ENCODE measurements around the gene TSPAN17. TPM values are rescaled to one million over a fixed set of nuclear protein-coding genes. Genes with fewer than 3 reads are reported as not detected.
"Not testable (repeated sequence)": the region's sequence is repeated elsewhere in the genome, so short reads cannot be mapped to it uniquely, and the experiment has no call there.

The TSPAN17 gene
- total RNA-seq, 2 experiments from 2014 or later = 31.5 to 39.2 TPM

DNA sequence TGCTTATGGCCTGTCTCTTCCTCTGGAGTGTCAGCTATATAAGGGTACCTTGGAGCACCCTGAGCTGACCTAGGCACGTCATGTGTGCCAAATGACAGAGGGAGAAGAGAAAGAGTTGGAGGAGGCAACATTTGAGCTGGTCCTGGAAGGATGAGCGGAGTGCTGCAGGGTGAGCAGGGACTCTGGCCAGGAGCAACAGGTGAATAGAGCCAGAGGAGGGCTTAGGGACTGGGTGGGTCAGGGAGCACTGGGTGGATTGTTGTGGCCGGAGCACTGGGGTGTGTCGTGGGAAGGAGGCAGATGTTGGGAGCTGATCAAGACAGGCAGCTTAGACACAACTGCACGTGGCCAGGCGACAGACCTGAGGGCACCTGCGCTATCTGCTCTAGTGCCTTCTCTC lies 43.6 kb downstream of the TSPAN17 start:
- no peak for ATAC-seq
- Mint-ChIP-seq H3K4me1 (no peaks in the 10 kb centered on the region), H3K36me3 (no peaks in the 10 kb centered on the region), H3K4me3 (no peak overlapping the region), H3K27me3 (peaks cover 40% of the 10 kb centered on the region), H3K27ac (no peak overlapping the region), H3K9me3 (ENCODE audit: low read depth) (no peaks in the 10 kb centered on the region)
- CTCF ChIA-PET = no interaction called here
- no peak for DNase-seq

GRCh38 chr5:176691524-176691923 lies 44.2 kb downstream of the TSPAN17 start:
- H3K27me3 Mint-ChIP-seq = peaks cover 44% of the 10 kb centered on the region
- H3K36me3 Mint-ChIP-seq = no peaks in the 10 kb centered on the region
- H3K4me3 Mint-ChIP-seq = no peak overlapping the region
- DNase-seq (no peak), ATAC-seq (no peak)
- no peak overlapping the region for H3K27ac Mint-ChIP-seq
- CTCF ChIA-PET = no interaction called here
- H3K9me3 Mint-ChIP-seq (ENCODE audit: low read depth) = no peaks in the 10 kb centered on the region
- H3K4me1 Mint-ChIP-seq = no peaks in the 10 kb centered on the region

- CTCF ChIA-PET = no interaction called here
- H3K27ac Mint-ChIP-seq = no peak overlapping the region
- DNase-seq = no peak
- no peaks in the 10 kb centered on the region for H3K4me1 Mint-ChIP-seq
- no peaks in the 10 kb centered on the region for H3K9me3 Mint-ChIP-seq (ENCODE audit: low read depth)
- H3K27me3 Mint-ChIP-seq = peaks cover 52% of the 10 kb centered on the region
- H3K4me3 Mint-ChIP-seq = no peak overlapping the region
- H3K36me3 Mint-ChIP-seq = no peaks in the 10 kb centered on the region
- no peak for ATAC-seq
These were observed 45.0 kb downstream of the TSPAN17 start for GRCh38 chr5:176692326-176692725.

DNA sequence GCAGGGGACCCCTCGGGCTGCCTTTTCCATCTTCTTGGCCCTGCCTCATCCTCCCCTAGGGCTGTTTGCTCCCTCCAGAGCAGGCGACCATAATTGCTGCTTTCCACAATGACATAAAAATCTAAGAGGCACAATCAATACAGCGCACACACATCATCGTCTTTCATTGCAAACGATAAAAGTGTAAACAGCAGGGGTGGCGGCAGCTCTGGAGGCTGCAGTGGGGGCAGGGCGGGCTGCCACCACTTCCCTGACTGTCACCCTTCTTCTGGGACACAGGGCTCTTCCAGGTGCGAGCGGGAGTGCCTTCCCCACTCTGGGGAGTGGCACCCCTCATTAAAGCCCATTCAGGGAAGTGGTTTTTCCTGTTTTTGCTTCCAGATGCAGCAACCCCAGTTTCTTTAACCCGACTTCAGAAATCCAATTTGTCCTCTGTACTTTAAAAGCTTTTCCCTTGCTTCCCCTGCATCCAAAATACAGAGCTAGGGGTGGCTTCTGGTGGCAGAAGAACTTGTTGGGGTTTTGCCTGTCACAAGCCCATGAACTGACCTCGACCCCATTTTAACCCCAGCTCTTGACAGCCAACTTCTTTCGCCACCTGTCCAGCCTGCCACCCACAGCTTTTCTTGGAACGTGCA lies 45.7 kb downstream of the TSPAN17 start:
- ATAC-seq (no peak), DNase-seq (no peak)
- no peaks in the 10 kb centered on the region for H3K4me1 Mint-ChIP-seq
- H3K27ac Mint-ChIP-seq = no peak overlapping the region
- CTCF ChIA-PET = interaction anchor here (0.7 to 1.3 kb wide), 2 partner anchors 32 to 404 kb away, joined by 3 to 4 read pairs; no protein-coding TSS in a partner anchor
- H3K4me3 Mint-ChIP-seq = no peak overlapping the region
- no peaks in the 10 kb centered on the region for H3K9me3 Mint-ChIP-seq (ENCODE audit: low read depth)
- H3K36me3 Mint-ChIP-seq = no peaks in the 10 kb centered on the region
- H3K27me3 Mint-ChIP-seq = peaks cover 59% of the 10 kb centered on the region

DNA sequence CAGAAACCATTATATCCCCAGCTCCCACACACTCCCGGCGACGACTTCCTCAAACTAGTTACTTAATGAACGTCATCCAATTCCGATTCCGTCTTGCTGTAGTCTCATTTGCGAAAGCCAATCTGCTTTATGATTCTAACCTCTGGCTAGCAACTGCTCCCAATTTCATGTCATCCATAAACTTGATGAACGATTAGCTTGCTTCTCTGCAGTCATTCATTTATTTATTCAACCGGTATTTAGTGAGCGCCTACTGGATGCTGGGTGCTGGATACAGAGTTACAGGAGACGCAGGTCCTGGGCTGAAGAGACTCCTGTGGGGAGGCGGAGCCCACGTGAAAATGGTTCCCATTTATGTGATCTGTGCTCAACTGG lies 46.2 kb downstream of the TSPAN17 start:
- no peak for DNase-seq
- Mint-ChIP-seq H3K4me3 (no peak overlapping the region), H3K27me3 (peaks cover 64% of the 10 kb centered on the region), H3K27ac (no peak overlapping the region), H3K9me3 (ENCODE audit: low read depth) (no peaks in the 10 kb centered on the region), H3K36me3 (no peaks in the 10 kb centered on the region), H3K4me1 (no peaks in the 10 kb centered on the region)
- ATAC-seq = no peak
- CTCF ChIA-PET = interaction anchor here (0.7 to 1.3 kb wide), 2 partner anchors 33 to 404 kb away, joined by 3 to 4 read pairs; no protein-coding TSS in a partner anchor

GRCh38 chr5:176694146-176694545 lies 46.9 kb downstream of the TSPAN17 start:
- ATAC-seq (no peak), DNase-seq (no peak)
- no peak overlapping the region for H3K4me3 Mint-ChIP-seq
- H3K9me3 Mint-ChIP-seq (ENCODE audit: low read depth) = no peaks in the 10 kb centered on the region
- peaks cover 68% of the 10 kb centered on the region for H3K27me3 Mint-ChIP-seq
- CTCF ChIA-PET = interaction anchor here (1.3 to 1.7 kb wide), 2 partner anchors 33 kb away, joined by 4 read pairs; no protein-coding TSS in a partner anchor
- no peaks in the 10 kb centered on the region for H3K4me1 Mint-ChIP-seq
- H3K27ac Mint-ChIP-seq = no peak overlapping the region
- H3K36me3 Mint-ChIP-seq = no peaks in the 10 kb centered on the region

- Mint-ChIP-seq H3K27ac (no peak overlapping the region), H3K4me1 (no peaks in the 10 kb centered on the region), H3K9me3 (ENCODE audit: low read depth) (no peaks in the 10 kb centered on the region), H3K27me3 (peaks cover 67% of the 10 kb centered on the region), H3K36me3 (no peaks in the 10 kb centered on the region), H3K4me3 (no peak overlapping the region)
- no peak for ATAC-seq
- DNase-seq = no peak
- CTCF ChIA-PET = interaction anchor here (1.7 kb wide), 1 partner anchor 34 kb away, joined by 4 read pairs; no protein-coding TSS in a partner anchor
These were observed 47.3 kb downstream of the TSPAN17 start for GRCh38 chr5:176694631-176695030.

GRCh38 chr5:176695073-176695472 lies 47.8 kb downstream of the TSPAN17 start:
- CTCF ChIA-PET = interaction anchor here (1.7 kb wide), 1 partner anchor 34 kb away, joined by 4 read pairs; no protein-coding TSS in a partner anchor
- Mint-ChIP-seq H3K36me3 (no peaks in the 10 kb centered on the region), H3K9me3 (ENCODE audit: low read depth) (no peaks in the 10 kb centered on the region), H3K4me1 (no peaks in the 10 kb centered on the region), H3K27me3 (peaks cover 66% of the 10 kb centered on the region), H3K27ac (no peak overlapping the region), H3K4me3 (no peak overlapping the region)
- ATAC-seq (no peak), DNase-seq (no peak)

DNA sequence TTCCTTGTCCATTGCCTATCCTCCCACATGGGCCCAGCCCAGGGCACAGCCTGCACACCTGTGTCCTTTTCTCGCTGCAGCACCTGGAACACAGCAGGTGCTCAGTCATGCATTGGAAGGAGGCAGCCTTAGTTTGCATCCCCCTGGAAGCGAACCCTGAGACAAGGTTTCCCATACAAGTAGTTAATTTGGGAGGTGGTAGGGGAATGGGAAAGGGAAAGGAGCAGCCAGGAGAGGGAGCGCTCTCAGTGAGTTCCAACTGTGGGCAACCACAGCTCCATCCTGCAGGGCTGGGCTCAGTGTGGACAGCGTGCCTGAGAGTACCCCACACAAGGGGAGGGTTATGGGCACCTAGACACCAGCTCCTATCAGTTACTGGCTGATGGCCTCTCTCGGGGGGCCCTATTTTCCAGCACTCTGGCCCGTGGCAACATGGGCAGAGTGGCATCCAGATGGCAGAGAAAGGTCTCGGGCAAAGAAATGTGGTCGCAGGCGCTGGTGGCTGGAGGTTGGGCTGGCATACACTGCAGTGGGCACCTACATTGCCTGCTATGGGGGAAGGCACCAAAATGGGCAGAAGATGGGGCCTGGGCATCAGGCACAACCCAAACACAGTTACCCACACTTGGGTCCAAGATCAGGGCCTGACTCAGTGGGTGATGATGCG lies 50.1 kb downstream of the TSPAN17 start:
- no peak overlapping the region for H3K4me3 Mint-ChIP-seq

DNA sequence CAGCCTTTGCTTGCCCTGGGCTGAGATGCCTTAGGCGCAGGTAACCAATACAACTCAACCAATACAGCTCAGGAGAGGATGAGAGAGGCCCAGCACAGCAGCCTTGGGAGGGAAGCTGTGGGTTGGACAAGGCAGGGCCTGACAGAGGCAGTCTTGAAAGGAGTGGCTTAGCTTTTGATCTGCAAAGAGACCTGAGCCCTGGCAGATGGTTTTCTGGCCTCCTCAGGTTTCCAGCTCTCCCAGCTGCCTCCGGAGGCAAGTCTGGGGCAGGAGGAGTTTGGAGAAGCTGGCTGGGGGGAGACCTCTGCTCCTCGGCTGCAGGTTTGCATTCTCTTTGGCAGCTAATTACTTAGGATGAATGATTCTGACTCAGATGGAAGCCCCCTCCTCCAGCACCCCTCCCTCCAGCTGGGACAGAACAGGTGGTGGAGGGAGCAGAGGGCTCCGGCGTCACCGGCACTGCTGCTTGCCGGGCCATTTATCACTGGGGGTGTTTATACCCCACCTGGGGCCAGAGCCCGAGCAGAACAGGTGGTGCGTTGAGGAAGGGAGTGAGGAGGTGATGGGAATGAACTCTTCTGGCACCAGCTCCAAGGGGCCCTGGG lies 50.8 kb downstream of the TSPAN17 start:
- H3K27ac Mint-ChIP-seq = no peak overlapping the region
- H3K4me1 Mint-ChIP-seq = no peaks in the 10 kb centered on the region
- H3K4me3 Mint-ChIP-seq = no peak overlapping the region
- ATAC-seq (no peak), DNase-seq (no peak)
- H3K9me3 Mint-ChIP-seq (ENCODE audit: low read depth) = no peaks in the 10 kb centered on the region
- H3K27me3 Mint-ChIP-seq = peaks cover 59% of the 10 kb centered on the region
- CTCF ChIA-PET = interaction anchor here (1.6 kb wide), 1 partner anchor 37 kb away, joined by 5 read pairs; no protein-coding TSS in a partner anchor
- H3K36me3 Mint-ChIP-seq = no peaks in the 10 kb centered on the region

More for the DNA sequence above, 50.1 kb downstream of the TSPAN17 start:
- DNase-seq (no peak), ATAC-seq (no peak)
- Mint-ChIP-seq H3K27me3 (peaks cover 63% of the 10 kb centered on the region), H3K27ac (no peak overlapping the region), H3K9me3 (ENCODE audit: low read depth) (no peaks in the 10 kb centered on the region), H3K4me1 (no peaks in the 10 kb centered on the region), H3K36me3 (no peaks in the 10 kb centered on the region)
- CTCF ChIA-PET = interaction anchor here (1.6 kb wide), 1 partner anchor 37 kb away, joined by 5 read pairs; no protein-coding TSS in a partner anchor

GRCh38 chr5:176699446-176699845 lies 52.2 kb downstream of the TSPAN17 start:
- ATAC-seq; H3K27ac Mint-ChIP-seq; DNase-seq; H3K4me1 Mint-ChIP-seq; H3K9me3 Mint-ChIP-seq (ENCODE audit: low read depth); H3K36me3 Mint-ChIP-seq; H3K4me3 Mint-ChIP-seq: not testable (repeated sequence)
- H3K27me3 Mint-ChIP-seq = peaks cover 50% of the 10 kb centered on the region
- CTCF ChIA-PET = interaction anchor here (3.8 kb wide), 1 partner anchor 38 kb away, joined by 18 read pairs; no protein-coding TSS in a partner anchor

DNA sequence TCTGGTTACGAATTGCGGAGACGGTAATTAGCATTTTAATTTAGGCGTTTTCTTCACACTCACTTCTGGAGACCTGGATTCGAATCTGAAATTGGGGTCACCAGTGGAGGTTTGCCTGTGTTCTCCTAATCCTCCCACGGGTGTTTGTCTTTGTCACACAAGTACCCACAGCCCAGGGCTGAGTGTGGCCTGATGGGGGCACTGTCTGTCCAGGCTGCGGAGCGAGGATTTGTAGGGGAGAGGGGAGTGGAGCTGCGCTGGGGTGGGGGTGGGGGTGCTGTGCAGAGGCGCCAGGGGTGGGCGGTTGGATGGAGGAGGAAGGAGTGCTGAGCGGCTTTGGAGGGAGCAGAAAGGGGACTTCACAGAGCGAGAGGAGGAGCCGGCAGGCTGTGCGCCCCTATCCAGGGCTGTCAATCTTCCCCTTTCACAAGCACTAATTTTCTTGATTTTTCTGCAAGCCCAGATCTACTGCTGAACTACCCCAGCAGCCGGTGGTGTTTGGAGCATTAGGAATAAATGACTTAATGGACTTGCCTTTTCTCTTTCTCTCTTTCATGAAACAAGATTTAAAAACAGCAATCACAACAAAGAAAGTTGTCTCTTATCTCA lies 53.1 kb downstream of the TSPAN17 start:
- Mint-ChIP-seq H3K27me3 (peaks cover 47% of the 10 kb centered on the region), H3K27ac (no peak overlapping the region), H3K9me3 (ENCODE audit: low read depth) (no peaks in the 10 kb centered on the region), H3K4me3 (no peak overlapping the region), H3K4me1 (no peaks in the 10 kb centered on the region), H3K36me3 (no peaks in the 10 kb centered on the region)
- no peak for DNase-seq
- no peak for ATAC-seq
- CTCF ChIA-PET = interaction anchor here (1.2 to 3.8 kb wide), 2 partner anchors 39 to 42 kb away, joined by 4 to 18 read pairs; no protein-coding TSS in a partner anchor
